Stimulated activated CD8-positive, alpha-beta memory T cell treated with anti-CD3 and anti-CD28 coated beads, Interleukin-4, amount 100 ng/mL, for 1 hour (primary cell): Measurements from ENCODE around the gene GFI1B.
"Not testable (repeated sequence)": the region's sequence is repeated elsewhere in the genome, so short reads cannot be mapped to it uniquely, and the experiment has no call there.

Source experiments
- DNase-seq, 2 donors: peaks; one replicate each; pipeline ENCODE4 v3.0.0-alpha.2; 2020; ENCODE audit warnings: low read depth in 2 of 2, low spot score in 1 of 2

Gene GFI1B

DNA sequence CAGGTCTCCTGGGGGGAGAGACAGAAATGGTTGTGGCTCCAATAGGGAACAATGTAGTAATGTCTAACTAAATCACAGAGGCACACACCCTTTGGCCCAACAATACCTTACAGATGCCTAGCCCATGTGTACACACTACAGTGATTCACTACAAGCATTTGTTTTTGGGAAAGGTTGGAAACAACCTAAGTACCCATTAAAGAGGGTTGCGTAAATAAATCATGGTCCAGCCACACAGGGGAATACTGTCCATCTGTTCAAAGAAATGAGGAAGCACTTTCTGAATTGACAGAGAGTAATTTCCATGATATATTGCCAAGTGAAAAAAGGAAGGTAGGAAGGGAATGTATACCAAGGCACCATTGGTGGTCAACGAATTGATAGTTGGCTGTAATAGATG is 30.3 kb downstream of the GFI1B start:
- no peak for DNase-seq

DNA sequence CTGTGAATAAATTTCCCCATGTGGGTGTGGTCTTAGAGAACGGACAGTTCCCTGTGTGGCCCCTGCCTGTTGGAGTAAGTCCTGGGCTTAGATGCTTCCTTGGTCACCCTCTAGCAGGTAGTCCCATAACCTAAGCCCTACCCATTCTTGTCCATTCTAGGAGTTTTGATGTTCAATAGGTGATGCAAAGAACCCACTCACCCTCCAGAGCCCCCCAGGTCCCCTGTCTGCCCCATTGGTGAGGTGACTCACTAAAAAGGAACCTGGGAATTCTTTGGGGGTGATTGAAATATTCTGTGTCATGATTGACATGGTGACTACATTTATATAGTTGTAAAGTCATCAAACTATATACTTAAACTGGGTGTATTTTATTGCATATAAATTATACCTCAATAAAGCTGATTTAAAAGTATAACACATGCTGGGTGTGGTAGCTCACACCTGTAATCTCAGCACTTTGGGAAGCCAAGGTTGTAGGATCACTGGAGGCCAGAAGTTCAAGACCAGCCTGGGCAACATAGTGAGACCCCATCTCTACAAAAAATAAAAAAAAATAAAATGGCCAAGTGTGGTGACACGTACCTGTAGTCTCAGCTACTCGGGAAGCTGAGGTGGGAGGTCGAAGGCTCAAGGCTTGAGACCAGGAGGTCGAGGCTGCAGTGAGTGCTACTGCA is 31.6 kb downstream of the GFI1B start:
- DNase-seq: no peak

DNA sequence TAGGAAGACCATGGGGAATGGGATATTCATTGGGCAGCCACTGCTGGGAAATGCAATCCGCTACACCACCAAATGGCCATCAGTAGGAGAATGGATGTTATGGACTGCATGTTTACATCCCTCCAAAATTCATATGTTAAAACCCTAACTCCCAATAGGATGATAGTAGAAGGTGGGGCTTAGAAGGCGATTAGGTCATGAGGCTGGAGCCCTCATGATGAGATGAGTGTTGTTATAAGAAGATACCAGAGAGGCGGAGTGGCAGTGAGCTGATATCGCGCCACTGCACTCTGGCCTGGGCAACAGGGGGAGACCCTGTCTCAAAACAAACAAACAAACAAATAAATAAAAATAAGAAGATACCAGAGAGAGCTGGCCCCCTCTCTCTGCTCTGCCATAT is 36.2 kb downstream of the GFI1B start:
- no peak for DNase-seq

DNA sequence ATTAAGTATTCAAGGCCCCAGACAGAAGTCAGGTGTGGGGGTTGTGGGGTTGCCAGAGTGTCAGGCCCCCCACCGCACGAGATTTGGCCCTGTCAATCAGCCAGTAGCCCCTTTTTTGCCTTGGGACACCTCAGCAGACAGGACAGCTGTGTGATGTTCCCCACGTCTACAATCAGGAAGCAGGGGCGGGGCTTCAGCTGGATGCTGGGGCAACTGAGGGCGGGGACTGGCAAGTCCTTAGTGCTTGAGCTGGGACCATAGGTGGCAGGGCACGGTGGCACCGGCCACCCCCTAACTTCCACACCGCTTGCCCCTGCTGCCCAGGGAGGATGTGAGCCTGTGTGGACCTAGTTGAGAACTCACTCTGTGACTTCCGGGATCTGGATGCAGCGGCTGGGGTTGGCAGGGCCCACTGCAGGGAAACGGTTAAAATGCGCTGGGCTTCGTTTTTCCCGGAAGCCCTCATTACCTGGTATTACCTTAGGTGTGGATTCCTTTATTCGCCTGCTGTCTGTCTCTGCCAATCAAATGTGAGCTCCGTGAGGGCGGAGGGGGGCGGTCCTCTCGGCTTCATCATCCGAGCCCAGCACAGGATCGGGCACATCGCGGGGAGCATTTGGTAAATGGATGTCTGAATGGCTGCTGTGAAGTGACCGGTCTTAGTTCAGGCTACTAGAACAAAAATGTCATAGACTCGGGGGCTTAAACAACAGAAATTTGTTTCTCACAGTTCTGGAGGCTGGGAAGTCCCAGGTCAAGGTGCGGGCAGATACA is 44.8 kb downstream of the GFI1B start:
- no peak for DNase-seq

DNA sequence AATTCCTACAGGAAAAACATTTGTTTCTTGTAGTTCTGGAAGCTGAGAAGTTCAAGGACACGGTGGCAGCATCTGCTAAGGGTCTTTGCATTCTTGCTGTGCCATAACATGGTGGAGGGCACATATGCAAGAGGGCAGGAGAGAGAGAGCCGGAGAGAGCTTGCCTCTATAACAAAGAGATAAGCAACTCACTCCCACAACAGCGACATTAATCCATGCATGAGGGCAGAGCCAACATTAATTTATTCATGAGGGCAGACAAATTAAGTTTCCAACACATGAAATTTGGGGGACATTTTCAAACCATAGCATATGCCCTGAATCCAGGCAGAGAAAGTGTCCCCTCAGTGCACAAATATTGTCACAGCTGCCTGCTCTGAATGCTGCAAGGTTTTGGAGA is 47.9 kb downstream of the GFI1B start:
- no peak for DNase-seq

DNA sequence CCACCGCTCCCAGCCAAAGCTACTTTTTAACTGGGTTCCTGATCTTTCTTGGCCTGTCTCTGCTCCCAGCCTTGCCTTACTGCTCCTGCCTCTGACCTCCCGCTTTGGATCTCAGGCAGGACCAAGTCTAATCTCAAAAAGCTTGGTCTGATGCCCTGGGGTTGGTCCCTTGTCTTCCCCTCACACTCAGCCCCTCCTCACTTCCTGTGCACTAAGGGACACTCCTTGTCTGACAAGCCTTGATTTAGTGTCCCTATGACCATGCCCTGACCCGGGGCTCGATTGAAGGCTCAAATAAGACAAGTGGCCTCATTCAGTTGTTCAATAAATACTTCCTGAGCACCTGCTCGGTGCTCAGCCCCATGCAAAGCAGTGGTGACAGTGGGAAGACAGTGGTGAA is 48.6 kb downstream of the GFI1B start:
- DNase-seq: no peak

- DNase-seq: no peak
Measured at GRCh38 chr9:133028221-133028620, 49.7 kb downstream of the GFI1B start.

- no peak for DNase-seq
Measured at GRCh38 chr9:133029994-133030316, 51.5 kb downstream of the GFI1B start.

DNA sequence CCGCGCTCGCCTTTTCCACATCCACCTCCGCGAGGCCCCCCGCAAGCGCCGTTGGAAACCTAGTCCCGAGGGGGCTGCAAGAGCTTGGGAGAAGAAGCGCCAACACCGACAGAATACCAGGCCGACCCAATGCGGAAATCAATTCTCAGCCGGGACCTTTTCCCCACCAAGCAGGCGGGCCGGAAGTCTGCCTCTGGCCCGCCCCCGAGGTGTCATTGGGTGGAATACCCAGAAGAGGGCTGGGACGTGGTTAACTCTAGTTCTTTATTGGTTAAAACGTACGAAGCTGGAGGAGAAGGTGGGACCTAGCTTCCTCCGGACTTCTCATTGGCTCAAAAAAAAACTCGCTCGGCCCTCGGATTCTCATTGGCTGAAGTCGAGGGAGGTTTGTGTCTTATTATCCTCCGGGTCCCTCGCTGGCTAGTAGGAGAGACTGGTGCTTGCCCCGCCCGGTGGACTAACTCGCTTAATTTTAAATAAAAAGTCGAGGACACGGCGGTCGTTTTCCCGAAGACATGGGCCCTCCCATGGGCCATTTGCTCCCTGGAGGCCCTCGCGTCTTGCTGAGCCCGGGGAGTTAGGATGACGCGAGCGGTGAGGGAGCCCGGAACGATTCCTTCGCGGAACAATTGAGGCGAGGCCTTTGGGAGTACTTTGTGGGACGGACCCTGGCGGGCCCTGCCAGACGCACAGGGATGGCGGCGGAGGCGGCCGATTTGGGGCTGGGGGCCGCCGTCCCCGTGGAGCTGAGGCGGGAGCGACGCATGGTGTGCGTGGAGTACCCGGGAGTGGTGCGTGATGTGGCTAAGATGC is 52.0 kb downstream of the GFI1B start, which contains the start of gene GTF3C5:
TSS of gene GTF3C5 (plus strand) at position 681 of the 813 bp plus-strand sequence. CDS start at position 696, 15 bp downstream.
- peak; percentile 76 to 82 for DNase-seq

GRCh38 chr9:133031130-133031422 is 52.6 kb downstream of the GFI1B start:
- DNase-seq: no peak

- no peak for DNase-seq
Measured at GRCh38 chr9:133031496-133031911, 53.0 kb downstream of the GFI1B start.

DNA sequence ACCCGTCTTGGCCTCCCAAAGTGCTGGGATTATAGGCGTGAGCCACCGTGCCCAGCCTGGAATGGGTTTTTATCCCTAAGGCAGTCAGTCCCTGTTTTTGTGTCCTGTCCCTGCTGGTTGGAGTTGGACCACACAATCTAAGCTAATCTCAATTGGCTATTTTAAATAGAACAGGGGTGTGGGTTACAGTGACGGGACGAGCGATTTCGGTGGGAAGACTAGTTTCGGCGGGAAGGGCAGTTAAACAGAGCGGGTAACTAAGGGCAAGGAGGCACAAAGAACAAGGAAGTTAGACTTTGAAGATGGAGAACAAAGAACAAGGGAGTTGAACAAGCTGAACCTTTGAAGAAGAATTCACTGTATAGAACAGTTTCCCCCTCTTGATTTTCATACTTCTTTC is 53.7 kb downstream of the GFI1B start:
- no peak for DNase-seq

DNA sequence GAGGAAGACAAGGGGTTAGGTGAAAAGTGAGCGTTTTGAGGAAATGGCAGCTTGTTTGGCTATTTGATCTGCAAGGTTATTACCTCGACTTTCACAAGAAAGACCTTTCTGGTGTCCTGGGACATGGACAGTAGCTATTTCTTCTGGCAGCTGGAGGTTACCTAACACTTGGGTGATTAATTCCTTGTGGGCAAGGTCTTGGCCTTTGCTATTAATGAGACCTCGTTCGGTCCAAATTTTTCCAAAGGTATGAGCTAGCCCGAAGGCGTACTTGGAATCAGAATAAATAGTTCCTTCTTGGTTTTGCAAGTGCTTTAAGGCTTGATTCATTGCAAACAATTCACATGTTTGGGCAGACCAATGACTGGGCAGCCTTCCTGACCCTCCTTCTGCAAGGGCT is 57.2 kb downstream of the GFI1B start:
- no peak for DNase-seq

- no peak for DNase-seq
Measured at GRCh38 chr9:133037775-133038515, 59.5 kb downstream of the GFI1B start.

- not testable (repeated sequence) for DNase-seq
Measured at GRCh38 chr9:133040892-133041479, 62.5 kb downstream of the GFI1B start.
